NCI-H187 (cell line): Measurements from ENCODE around the gene SHC1.

Experiments used
- DNase-seq, 2 experiments: peaks; one replicate each; lab custom pipeline; 2025; lab: John Stamatoyannopoulos, UW

SHC1 gene

DNA sequence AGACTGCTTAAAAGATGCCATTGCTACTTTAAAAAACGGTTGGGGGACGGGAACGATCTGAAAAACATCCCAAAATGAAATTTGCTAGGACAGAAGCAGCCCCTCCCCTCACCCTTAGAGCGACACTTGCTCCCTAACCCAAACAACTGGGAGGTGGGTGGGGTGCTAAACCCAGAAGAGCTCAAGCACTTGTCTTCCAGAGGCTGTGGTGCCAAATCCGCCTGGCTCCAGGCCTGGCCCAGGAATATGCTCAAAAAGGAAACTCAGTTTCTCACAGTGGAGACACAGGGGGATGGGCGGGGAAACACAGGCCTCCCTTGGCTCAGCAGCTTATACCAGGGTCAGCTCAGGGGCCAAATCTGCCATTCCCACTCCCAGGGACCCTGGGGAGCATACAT is 14.0 kb downstream of the SHC1 start:
- no peak for DNase-seq

DNA sequence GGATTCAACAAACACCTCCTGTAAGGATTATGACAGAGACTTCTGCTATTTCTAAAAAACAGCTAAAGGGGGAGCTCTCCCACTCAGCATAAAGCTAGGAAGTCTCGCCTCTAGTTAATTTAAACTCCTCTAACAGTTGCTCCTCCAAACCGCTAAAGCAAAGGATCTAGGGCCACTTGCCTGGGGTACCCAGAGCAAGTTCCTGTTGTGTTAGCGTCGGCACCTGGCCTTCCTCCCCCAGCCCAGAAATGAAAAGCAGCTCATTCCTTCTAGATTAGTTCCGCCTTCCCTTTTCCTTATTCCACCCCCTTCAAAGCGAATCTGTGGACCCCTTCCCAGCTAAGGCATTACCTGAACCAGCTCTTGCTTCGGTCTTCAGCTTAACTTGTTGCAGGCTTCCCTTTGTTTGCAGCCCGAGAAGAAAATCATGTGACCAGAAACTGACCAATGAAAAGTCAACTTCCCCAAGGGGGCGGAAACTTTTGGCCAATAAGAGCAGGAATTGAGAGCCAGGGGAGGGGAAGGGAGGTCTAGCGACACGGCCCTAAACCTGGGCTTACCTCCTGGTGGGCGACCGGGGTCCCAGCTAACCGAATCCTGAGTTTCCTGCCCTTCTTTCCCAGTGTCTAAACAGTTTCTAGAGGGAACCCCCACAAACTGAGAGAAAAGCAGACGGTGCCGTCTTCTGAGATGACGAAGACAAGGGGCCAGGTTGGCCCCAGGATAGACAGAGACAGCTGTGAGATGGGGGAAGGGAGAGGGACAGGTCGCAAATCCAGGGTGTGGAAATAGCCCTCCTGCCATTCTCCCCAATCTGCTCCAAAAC is 14.6 kb downstream of the SHC1 start, which contains the start of gene PBXIP1:
TSS of gene PBXIP1 (minus strand) at position 382 of the 826 bp plus-strand sequence. CDS start 2,378 bp downstream, outside the sequence.
- peak; percentile 88 to 97 for DNase-seq

DNA sequence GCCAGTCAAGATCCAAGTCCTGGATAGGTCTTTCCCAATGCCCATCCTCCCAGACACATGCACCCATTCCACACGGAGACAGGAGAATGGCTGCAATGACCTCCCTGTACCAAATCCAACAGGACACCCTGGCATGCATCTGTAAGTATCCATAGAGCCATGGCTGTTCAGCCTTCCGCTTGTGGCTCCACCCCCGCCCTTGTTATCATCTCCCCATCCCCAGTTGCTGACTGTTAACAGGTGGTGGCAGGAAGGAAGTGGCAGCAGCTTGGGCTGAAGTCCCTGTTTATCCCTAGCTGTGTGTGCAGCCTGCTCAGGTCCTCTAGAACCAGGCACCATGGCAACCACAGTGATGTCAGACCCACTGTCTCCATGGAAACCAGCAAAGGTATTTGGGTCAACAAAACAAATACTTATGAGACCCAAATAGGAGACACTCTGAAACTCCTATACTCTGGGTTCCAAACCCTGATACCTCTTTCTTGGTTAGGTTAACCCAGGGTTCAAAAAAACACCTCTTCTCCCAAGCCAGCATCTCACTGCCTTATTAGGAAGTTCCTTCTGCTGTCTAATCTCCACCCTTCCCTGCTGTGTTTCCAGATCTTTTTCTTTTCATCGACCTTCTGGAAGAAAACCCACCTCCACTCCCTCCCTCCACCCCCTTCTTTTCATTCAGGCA is 15.4 kb downstream of the SHC1 start:
- peak in 1 of 2 experiments; percentile 16 for DNase-seq

DNA sequence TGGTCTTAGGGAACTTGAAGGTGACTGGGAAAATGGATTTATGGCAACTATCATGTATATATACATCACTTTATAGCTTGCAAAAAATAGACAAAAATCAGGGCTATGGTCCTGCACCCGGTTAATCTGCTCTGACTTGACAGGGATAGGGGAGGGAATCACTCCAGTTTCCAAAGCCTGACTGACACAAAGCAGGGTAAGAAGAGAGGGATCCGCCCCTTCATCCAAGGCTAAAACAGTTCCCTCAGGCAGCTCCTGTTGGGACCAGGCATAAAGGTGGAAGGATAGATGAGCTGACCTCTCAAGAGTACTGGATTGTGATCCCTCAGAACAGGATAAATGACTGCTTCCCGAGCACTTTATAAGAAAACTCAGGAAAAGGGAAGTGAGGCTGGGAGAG is 16.0 kb downstream of the SHC1 start:
- DNase-seq = no peak

DNA sequence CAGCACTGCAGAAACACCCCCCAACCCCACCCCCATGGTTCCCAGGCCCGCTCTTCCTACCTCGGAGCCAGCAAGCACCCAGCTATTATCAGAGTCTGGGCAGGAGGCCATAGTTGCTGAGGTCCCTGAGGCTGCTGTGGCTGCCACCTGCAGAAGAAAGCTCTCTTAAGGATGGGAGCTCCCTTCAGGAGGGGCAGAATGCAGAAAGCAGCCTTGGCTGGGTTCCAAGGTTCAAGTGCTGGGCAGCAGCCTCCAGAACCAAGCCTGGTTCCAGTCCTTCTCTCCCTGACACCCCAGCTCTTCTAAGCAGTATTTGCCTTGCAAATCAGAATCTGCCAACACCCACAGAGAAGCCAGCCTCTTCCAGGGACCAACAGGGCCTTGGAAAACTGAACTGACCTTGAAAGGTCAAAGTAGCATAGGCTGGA is 16.9 kb downstream of the SHC1 start:
- peak in 1 of 2 experiments; percentile 15 for DNase-seq

DNA sequence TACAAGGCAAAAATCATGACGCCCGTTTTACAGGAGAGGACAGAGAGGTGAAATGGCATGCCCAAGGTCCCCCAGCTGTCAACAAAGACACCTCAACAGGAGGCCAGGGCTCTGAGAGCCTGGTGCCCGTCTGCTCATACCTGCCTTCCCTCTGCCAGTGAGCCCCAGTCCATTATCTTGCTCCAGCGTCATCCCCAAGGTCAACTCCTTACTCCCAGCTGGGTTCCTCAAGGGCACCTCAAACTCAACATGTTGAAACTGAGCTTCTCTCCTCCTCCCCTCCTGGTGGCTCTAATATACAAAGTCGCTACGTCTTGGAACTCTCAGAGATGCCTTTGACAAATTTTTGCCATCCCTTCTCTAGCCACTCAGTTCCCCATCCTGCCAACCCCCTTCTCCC is 17.9 kb downstream of the SHC1 start:
- DNase-seq = no peak

DNA sequence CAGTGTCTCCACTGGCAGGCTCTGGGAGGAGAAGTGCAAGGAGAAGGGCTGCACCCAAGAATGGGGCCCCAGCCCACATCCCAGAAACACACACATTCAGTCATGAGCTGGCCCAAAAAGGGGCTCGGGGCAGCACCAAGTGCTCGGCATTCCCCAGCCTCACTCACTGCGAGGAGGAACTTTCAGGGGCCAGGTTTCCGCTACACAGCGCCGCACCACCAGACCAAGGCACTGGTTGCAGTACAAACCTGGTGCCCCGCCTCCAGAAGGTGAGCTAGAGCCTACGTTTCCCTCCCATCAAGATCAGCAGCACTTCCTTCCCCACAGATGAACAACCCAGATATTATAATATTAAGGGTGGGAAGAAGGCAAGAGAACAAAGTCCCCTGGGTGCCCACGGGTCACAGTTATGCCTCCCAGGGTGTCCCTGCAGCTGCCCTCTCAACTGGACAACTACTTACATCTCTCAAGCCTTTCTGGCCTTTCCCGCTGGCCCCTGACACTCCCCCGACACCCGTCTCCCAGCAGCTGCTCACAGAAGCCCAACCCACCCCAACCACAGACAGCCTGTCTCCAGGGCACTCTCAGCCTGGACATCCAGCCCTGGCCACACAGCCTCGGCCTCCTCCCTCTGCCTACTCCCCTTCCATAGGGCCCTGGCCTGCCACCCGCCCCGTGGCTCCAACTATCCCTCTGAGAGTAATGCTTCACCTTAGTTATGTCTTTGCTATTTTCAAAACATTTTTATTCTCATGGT is 18.5 kb downstream of the SHC1 start:
- DNase-seq = no peak

DNA sequence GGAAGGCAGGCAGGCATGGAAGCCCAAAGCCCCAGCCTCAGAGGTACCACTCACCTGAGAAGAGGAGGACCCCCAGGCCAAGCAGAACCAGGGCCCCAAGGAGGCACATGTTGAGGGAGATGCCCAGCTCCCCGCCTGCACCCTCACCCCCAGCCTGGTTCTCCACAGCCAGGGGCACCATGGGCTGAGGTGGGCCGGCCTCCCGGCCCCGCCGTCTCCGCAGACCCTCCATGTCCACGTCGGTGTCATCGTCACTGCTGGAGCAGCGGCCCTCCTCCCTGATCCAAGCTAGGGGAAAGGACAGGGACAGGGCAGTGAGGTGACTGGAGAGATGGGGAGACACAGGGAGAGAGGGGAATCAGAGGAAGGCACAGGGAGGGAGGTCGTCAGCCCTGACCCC is 22.5 kb downstream of the SHC1 start:
- no peak for DNase-seq

DNA sequence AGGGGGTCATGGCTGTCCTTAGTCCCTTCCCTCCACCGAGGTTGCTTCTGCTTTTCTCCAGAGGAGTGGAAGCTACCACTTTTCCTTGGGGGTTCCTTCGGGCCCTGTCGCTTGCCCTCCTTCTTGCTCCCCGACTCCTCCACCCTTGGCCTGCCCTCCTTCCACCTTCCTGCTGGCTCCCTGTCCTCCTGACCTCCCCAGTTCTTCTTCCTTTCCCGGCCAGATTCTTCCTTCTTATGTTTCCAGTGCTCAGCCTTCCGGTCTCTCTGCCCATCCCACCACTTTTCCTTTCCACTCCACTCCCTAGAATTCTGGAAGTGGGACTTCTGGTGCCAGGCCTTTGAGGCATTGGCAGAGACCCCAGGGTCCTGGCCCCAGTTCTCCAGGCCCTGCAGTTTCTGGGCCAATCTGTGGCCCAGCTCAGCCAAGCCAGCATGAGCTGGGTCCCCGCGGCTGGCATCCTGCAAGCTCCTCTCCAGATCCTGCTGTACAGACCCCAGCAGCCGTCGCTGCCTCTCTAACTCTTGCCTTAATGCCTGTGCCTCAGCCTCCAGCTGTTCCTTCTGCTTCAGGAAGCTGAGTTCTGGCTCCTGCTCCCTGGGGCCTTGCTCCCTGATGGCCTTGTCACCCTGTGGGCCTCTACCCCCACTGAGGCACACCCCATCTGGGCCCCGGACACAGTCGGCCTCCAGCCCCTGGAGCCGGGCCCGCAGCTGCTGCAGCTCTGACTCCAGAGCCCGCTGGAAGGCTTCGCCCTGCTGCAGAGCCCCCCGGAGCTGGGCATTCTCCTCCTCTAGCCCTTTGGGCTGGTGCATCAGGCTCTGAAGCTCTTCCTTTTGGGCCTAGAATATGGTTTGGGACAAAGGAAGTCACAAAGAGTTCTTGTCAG is 24.3 kb downstream of the SHC1 start:
- no peak for DNase-seq

DNA sequence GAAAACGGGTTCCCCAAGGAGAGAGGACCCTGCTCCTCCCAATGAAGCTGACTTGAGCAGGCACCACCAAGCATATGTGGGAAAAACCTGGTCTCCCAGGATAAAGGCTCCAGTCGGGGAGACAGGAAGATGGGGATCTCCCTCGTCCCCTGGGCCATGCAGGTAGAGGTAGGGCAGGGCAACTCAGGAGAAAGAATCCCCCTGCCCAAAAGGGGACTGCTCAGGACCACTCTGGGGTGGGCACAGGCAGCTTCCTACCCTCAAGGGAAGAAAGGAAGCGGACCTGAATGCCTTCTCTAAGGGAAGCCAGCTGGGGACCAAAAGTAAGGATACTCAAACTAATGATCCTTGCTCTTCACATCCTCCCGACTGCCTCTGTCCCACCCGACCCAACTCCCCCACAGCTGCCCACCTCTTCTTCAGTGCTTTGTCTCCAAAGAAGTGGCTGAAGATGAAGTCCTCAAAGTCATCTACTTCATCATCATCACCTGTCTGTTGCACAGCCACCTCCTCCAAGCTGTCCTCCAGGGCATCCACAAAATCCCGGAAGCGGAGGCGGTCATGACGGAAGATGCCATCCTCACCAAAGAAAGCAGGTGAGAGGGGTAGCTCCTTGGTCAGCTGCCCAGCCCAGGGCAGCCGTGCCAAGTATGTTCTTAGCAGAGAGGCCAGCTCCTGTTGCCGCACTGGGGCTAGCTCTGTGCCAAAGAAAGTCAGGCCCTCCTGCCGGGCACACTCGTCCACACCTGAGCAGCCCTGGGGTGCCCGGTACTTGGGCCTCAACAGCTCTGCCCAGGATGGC is 25.2 kb downstream of the SHC1 start:
- DNase-seq = no peak

DNA sequence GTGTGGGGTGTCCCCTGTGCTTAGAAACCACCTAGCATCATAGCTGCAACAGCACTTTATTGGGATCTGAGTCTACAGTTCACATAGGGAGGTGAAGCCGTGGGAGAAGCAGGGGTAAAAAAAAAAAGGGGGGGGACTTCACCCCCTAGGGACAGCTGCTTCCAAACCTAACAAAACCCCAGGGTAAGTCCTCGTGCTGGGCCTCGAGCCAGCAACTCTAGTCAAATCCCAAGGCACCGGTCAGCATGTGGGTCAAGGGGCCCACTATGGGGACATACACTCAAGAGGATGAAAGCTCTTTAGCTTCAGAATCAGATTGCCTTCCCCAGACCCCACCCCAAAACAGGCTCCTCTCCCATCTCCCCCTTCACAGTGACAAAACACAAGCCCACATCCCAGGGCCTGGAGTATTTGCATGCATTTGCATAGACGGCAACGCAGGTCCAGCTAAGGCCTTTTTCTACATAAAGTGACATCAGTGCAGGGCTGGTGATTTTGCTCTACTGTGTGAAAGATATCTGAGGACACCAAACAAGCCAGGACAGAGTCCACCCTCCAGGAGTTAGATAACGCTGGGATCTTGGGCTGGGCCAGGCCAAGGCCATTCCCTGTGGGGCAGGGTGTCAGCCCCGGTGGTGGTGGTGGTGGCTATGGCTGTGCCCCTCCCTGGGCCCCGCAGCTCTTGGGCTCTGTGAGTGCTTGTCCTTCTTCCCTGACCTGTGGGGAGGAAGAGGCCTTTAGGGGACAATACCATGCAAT is 26.0 kb downstream of the SHC1 start:
- DNase-seq = no peak

DNA sequence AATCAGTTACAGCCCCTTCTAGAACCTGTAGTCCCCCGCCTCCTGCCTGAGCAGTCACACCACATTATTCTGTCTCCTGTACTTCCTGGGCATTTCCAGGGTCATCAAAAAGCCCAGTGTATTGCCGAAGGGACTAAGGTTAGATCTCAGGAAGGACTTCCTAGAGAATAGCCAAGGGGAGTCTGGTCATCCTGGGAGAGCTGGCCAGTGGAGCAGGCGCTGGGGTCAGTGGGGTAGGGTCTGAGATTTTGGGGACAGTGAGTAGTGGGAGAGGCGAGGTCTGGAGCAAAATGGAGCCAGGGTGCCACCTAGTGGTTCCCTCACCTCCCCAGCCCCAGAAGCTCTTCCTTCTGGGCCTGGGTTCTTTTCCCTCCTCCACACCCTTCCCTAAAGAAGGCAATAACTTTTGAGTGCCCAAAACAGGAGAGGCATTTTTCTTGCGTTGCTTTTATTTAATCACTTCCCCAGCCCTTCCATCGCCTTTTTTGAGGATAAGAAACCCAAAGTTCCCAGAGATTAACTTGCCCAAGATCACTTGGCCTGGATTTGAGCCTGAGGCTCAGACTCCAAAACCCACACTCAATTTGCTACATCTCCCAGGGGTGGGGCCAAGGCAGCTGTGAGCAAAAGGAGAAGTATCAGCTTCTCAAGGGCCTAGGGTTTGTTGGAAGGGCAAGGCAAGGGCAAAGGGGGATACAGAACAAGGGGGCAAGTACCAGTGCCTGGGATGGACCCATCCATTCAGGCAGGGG is 26.7 kb downstream of the SHC1 start:
- DNase-seq = peak; percentile 36 to 50

DNA sequence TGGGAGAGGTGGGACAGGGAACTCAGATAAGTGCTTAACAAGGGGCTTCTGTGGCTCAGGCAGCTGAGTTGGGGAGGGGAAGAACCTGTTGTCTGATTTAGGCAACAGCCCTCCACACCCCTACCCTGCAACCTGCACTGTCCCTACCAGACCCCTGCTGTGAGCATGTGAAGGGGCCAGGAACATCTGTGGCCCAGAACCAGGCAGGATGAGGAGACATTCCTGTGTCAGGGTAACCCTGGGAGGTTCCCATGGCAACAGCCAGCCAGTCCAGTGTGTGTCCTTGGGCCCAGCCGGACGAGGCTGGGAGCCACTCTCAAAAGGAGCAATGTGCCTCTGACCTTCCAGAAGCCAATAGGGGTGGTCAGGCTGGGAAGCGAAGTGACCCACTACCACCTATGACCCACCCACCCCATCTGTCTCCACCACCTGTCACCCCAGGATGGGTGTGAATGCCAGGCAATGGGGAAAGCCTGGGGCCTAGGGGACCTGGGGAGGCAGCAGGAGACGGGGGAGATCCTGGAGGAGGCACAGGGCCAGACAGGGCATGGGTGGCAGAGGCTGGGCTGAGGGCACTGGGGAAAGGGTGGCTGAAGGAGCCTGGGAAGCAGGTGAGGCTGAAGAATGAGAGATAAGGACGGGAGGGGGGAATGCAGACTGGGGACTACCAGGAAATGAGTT is 29.1 kb downstream of the SHC1 start:
- no peak for DNase-seq

DNA sequence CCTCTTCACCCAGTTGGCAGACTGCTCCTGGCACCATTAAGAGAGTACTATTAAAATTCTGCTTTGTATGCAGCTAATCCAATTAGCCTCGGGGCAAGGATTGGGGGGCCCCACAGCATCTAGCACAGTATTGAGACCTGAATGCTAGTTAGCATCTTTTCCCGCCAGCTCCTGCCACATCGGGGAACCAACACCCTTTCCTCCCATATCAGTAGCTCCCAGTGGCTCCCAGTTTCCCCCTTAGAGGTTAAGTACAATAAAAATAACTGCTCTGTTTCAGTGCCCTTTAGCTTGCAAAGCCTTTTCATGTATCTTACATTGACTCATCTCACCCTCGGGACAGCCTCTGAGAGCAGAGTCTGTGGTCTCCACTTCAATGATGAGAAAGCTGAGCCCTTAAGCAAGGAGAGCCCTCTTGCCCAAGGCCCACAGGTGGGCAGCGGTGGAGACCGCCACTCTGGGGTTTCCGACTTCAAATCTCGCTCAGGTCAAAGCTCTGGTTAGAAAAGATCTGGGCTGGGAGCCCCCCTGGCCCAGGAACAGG is 29.8 kb downstream of the SHC1 start:
- no peak for DNase-seq

DNA sequence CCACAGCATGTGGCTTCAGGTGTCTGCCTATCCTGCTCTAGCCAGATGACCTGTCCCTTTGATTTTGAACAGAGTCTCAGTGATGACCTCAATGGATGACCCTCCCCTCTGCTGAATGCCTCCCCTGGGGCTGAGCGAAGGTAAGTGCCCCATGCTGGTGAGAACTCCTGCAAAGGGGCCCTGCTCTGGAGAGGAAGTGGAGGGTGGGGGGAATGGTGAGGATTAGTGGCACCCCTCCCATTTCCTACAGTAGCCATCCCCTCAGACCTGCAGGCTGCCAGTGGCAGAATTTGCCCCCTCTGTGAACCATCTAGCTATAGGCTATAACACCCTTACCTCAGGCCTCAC is 30.4 kb downstream of the SHC1 start:
- no peak for DNase-seq

DNA sequence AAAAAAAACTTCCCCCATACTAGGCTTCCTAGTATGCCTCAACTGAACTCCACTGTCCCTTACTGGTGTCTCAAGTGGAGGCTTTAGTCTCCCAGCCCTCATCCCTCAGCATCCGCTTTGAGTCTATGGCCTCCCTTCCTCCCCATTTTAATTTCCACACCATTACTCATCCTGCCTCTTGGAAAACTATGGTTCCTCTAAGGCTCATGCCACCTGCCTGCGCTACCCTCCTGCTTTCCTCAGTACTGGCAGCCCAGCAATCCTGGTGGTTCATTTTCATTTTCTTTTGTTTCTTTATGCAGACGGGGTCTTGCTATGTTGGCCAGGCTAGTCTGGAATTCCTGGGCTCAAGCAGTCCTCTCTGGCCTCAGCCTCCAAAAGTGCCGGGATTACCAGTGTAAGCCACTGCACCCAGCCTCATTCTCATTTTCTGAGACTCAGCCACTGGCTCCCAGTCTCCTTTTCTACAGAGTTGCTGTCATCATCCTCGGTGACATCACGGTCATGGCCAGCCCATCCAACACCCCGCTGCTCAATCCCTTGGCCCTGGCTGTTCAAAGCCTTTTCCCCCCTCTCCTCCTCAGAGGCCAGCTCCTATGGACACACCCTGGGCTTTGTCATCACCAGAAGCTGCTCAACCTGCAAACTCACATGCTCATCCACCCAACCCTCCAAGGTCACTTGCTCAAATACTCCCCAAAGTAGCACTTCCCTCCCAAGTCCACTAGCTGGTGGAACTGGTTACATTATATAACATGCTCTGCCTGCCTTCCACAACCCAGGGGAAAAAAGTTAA is 31.7 kb downstream of the SHC1 start:
- no peak for DNase-seq

DNA sequence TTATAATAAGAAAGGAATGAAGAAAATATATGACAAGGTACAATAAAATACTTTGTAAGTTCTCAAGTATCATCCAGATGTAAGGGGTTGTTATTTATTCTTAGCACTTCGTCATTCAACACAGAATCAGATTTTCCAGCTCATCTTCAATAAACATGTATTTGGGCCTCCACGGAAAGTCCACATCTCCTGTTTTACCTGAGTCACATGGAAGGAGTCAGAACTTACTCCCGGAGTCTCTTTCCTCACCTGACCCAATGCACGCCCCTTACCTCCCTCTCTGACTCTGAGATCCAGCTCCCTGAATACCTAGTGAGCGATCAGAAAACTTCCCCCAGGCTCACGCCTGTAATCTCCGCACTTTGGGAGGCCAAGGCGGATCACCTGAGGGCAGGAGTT is 32.6 kb downstream of the SHC1 start:
- no peak for DNase-seq
